ENCODE results near the gene NRL. TPM values are rescaled to one million over a fixed set of nuclear protein-coding genes. Genes with fewer than 3 reads are reported as not detected.

NRL gene
- total RNA-seq, 1 experiment from 2014 or later: 1.3 TPM

GRCh38 chr14:24070285-24071143 lies 44.2 kb downstream of the NRL start:
- H3K4me1 Mint-ChIP-seq: no peaks in the 10 kb centered on the region
- ATAC-seq (no peak), DNase-seq (ENCODE audit: low spot score) (no peak)
- TF ChIP-seq SMAD3 (CRISPR knock-in tag; IDR thresholded peaks at IDR 0.05; ENCODE audit: borderline replicate concordance) (no peak), FOXK1 (CRISPR knock-in tag; IDR thresholded peaks at IDR 0.05) (no peak), FOXJ3 (CRISPR knock-in tag; IDR thresholded peaks at IDR 0.05; ENCODE audit: borderline replicate concordance) (no peak), ELF4 (CRISPR knock-in tag; IDR thresholded peaks at IDR 0.05; ENCODE audit: low read depth) (no peak), ATF1 (CRISPR knock-in tag; IDR thresholded peaks at IDR 0.05) (no peak), USF2 (CRISPR knock-in tag; IDR thresholded peaks at IDR 0.05) (no peak)
- no peaks in the 10 kb centered on the region for H3K36me3 Mint-ChIP-seq
- CTCF ChIA-PET: interaction anchor here (1.0 to 2.5 kb wide), 4 partner anchors 12 to 38 kb away, joined by 3 to 11 read pairs (median 8); no protein-coding TSS in a partner anchor
- no peaks in the 10 kb centered on the region for H3K27me3 Mint-ChIP-seq (ENCODE audit: low read depth)
- no peak overlapping the region for H3K4me3 Mint-ChIP-seq
- H3K27ac Mint-ChIP-seq: no peak overlapping the region
- POLR2A ChIA-PET: interaction anchor here (2.0 kb wide), 1 partner anchor 10 kb away, joined by 8 read pairs; no protein-coding TSS in a partner anchor
- no peaks in the 10 kb centered on the region for H3K9me3 Mint-ChIP-seq

GRCh38 chr14:24069411-24069735 lies 45.4 kb downstream of the NRL start:
- Mint-ChIP-seq H3K36me3 (no peaks in the 10 kb centered on the region), H3K27me3 (ENCODE audit: low read depth) (no peaks in the 10 kb centered on the region), H3K9me3 (no peaks in the 10 kb centered on the region), H3K27ac (no peak overlapping the region), H3K4me3 (no peak overlapping the region), H3K4me1 (no peaks in the 10 kb centered on the region)
- ChIA-PET CTCF (interaction anchor here (1.0 to 2.3 kb wide), 3 partner anchors 21 to 39 kb away, joined by 3 to 11 read pairs (median 4); no protein-coding TSS in a partner anchor), POLR2A (interaction anchor here (2.0 kb wide), 1 partner anchor 11 kb away, joined by 8 read pairs; no protein-coding TSS in a partner anchor)
- ATAC-seq (no peak), DNase-seq (ENCODE audit: low spot score) (no peak)
- TF ChIP-seq CTCF (IDR thresholded peaks at IDR 0.05): no peak
- TF ChIP-seq AR (CRISPR knock-in tag; IDR thresholded peaks at IDR 0.05): no peak
- no peak for TF ChIP-seq HMGXB4 (CRISPR knock-in tag; IDR thresholded peaks at IDR 0.05)
- TF ChIP-seq PREB (CRISPR knock-in tag; IDR thresholded peaks at IDR 0.05; ENCODE audit: borderline replicate concordance): no peak
- TF ChIP-seq ZBTB43 (CRISPR knock-in tag; IDR thresholded peaks at IDR 0.05): no peak
- no peak for TF ChIP-seq GABPB1 (CRISPR knock-in tag; IDR thresholded peaks at IDR 0.05)
- no peak for TF ChIP-seq ATF1 (CRISPR knock-in tag; IDR thresholded peaks at IDR 0.05)
